Ishikawa (cell line): ENCODE data around the gene RYR2.

Experiments used
- CREB1 ChIP-seq: IDR thresholded peaks from 2 replicates; pipeline ENCODE4 v1.6.1; 2012; ENCODE audit warnings: low read depth
- YY1 ChIP-seq: IDR thresholded peaks from 2 replicates; pipeline ENCODE4 v1.6.1; 2012; ENCODE audit warnings: low read depth

DNA sequence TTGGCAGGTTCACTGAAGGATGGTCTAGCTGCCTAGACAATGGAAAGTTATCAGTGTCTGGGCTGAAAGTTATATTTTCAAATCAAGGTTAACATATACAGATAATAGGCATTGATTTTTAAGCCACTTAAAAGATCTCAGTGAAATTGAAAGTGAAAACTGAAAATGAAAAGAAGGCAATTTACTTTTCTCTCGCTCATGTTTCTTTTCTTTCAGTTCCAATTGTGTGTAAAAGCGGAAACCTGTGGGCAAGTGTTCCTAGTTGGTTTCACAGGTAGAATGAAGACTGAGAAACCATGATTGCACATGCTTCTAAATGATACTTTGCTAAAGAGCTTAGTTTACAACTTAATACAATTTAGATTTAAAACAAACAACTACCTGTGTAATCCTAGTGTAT is 465.0 kb downstream of the RYR2 start:
- TF ChIP-seq YY1 (no peak), CREB1 (no peak)
